Right ventricle myocardium superior (tissue), 1 donor: ENCODE measurements around the gene OR5AN1. TPM values are rescaled to one million over a fixed set of nuclear protein-coding genes. Genes with fewer than 3 reads are reported as not detected.
A peak's percentile ranks its signal among the peaks of the same experiment; 100 is the strongest.
"Not testable (repeated sequence)": the region's sequence is repeated elsewhere in the genome, so short reads cannot be mapped to it uniquely, and the experiment has no call there.

ENCODE experiments used
- ATAC-seq: fragments of 200-7000 bp; cut with Tn5 transposase; one replicate; pipeline ENCODE4 v1.9.1; 2020; ENCODE audit warnings: mild to moderate bottlenecking; ENCODE audit not compliant: poor library complexity
- DNase-seq: peaks from one replicate; pipeline ENCODE4 v3.0.0-alpha.2; 2020
- intact Hi-C: fragments of 100-400 bp; cut with DNase I; formaldehyde crosslinking; loops from one replicate; pipeline ENCODE4 v1.11.2; 2022
- long read RNA-seq: library from polyadenylated mRNA; unstranded; transcript quantifications from one replicate; pipeline ENCODE4 v2.0.0, GENCODE V29; 2021
- total RNA-seq: library from RNA; stranded (reverse); fragmentation: NEBNext Ultra II Directional; extraction: Animal tissue kit (Norgen Biotek cat#: 25700); gene quantifications from one replicate; pipeline ENCODE4 v1.2.1, GENCODE V29; 2021
- donor health status: DM: no; HTN: yes; CAD: no; lungs with severe emphysema.

Gene OR5AN1, protein sequence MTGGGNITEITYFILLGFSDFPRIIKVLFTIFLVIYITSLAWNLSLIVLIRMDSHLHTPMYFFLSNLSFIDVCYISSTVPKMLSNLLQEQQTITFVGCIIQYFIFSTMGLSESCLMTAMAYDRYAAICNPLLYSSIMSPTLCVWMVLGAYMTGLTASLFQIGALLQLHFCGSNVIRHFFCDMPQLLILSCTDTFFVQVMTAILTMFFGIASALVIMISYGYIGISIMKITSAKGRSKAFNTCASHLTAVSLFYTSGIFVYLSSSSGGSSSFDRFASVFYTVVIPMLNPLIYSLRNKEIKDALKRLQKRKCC
- total RNA-seq: not detected
- long read RNA-seq: 0 reads

DNA sequence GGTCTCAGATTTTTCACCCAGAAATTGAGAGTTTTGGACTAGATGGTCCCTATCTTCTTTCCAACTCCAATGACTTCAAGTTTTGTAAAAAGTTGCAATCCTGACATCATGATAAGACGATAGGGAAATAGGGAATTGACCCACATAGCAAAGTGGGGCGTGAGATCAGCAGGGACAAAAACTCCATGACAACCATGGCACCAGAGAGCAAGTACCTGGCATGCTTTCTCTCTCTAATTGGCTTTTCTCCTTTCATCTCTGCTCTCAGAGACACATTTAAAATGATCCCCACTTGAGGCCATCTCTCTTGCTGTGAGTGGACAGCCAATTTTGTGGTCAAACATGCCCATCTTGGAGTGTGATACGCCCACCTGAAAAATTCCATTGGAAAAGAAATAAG lies at the start of gene OR5AN1:
Gene OR5AN1, plus strand, starts transcription at position 301 of the 400 bp plus-strand sequence. CDS start 5,564 bp downstream, outside the sequence.
- no peak for DNase-seq
- intact Hi-C loops: no loop called here
- no peak for ATAC-seq

DNA sequence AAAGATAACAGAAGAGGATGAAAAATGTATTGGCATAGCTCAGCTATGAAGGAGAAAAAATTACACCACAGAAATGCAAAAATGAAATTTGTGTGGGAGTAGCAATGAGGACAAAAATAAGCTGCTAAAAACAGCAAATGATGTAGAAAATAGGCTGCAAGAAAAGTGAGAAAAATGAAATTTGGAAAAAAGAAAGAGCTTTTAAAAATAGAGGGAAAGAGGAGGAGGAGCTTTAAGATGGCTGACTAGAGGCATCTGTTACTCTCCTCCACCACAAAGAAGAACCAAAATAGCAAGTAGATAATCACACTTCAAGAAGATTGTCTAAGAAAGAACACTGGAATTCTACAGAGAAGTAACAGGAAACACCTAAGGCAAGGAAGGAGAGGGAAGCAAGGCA lies 23.7 kb upstream of the OR5AN1 start:
- intact Hi-C loops: no loop called here
- ATAC-seq (no peak), DNase-seq (no peak)

DNA sequence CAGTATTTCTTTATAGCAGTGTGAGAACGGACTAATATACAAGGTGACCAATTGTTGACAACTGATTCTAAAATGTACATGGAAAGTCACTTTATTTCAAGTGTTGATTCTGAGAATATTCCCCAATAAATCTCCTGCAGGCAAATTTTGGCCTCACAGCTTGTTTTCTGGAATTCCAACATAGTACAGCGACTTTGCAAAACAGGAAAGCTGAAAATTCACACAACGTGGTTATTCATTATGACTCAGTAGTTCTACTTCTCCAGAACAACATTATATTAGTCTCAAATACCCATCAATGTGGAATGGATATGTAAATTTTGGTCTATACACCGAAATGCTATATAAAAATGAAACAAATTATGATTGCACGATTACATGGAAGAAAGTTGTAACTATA lies 22.5 kb upstream of the OR5AN1 start:
- intact Hi-C loops: no loop called here

DNA sequence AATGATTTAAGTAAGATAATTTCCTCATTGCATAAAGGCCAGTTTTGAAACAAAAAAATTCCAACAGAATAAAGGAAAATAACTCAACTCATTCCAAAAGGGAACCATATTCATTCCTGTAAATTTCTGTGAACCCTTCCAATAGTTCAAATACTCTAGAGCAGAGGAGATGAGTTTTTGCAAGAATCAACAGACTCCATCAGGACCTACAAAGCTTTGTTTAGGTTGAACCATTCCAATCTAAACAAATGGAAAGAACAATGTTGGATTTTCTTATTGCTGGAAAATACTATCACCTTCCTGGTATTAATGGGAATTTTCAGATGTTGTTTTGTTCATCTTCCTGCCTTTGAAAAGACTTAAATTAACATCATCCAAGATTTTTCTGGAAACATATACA lies 21.8 kb upstream of the OR5AN1 start:
- no peak for DNase-seq
- intact Hi-C loops: no loop called here
- ATAC-seq: no peak

More for the DNA sequence above, 22.5 kb upstream of the OR5AN1 start:
- DNase-seq (no peak), ATAC-seq (no peak)

DNA sequence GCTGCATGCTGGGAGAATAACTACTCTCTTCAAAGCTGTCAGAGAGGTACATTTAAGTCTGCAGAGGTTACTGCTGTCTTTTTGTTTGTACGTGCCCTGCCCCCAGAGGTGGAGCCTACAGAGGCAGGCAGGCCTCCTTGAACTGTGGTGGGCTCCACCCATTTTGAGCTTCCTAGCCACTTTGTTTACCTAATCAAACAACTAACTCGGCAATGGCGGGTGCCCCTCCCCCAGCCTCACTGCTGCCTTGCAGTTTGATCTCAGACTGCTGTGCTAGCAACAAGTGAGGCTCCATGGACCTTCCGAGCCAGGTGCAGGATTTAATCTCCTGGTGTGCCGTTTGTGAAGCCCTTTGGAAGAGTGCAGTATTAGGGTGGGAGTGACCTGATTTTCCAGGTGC lies 9.0 kb upstream of the OR5AN1 start:
- intact Hi-C loops, DNase-seq: not testable (repeated sequence)

DNA sequence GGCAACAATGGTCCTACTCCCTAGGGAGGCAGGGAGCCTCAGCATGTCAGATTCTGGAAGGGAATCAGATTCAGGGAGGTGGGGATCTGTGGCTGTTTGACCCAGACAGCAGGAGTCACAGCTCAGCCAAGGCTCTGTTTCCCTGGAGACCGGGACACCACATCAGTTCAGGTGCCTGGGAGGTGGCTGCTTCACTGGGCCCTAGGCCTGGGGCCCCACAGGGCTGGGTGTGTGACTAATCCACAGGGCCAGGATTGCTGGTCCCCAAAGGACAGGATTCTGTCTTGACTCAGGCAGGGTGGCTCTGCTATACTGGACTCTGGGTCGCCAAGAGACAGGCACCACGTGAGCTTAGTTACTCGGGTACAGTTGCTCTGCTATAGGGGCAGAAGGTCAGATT lies 3.5 kb upstream of the OR5AN1 start:
- no peak for DNase-seq
- intact Hi-C loops: no loop called here
- no peak for ATAC-seq

More for the DNA sequence above, 9.0 kb upstream of the OR5AN1 start:
- ATAC-seq: not testable (repeated sequence)

DNA sequence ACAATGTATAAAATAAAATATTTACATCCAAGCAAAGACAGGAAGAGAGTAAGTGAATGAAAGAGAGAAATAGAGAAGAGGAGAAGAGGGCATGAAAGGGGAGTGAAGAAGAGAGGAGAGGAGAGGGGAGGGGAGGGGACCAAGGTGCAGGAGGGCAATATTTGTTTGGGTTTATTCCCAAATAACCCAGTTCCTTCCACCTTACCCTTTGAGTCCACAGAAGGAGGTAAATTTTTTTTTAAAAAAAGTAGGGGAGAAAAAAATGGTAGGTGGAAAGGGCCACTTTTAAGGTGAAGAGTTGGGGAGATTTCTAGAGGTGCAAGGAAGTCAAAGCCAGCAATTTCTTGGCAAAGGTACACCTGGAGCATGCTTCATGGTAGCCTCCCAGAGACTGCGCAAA lies 2.1 kb upstream of the OR5AN1 start:
- ATAC-seq: no peak
- no peak for DNase-seq
- intact Hi-C loops: no loop called here

DNA sequence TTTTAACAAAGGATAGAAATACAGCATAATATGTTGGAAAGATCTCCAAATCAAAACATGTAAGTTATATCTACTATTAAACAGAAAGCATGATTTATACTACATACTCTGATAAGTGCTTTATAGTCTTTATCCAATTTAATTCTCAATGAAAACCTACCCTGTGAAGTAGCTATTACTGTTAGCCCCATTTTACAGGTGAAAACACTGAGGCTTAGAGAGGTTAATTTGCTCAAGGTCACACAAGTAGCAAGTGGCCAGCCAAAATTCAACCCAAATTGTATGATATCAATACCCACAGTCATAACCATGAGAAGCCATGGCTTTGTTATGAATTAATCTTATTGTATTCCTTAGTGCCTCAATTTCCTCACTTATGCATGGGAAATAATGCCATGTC lies 675 bp upstream of the OR5AN1 start:
- intact Hi-C loops: no loop called here
- ATAC-seq: no peak
- DNase-seq: no peak

DNA sequence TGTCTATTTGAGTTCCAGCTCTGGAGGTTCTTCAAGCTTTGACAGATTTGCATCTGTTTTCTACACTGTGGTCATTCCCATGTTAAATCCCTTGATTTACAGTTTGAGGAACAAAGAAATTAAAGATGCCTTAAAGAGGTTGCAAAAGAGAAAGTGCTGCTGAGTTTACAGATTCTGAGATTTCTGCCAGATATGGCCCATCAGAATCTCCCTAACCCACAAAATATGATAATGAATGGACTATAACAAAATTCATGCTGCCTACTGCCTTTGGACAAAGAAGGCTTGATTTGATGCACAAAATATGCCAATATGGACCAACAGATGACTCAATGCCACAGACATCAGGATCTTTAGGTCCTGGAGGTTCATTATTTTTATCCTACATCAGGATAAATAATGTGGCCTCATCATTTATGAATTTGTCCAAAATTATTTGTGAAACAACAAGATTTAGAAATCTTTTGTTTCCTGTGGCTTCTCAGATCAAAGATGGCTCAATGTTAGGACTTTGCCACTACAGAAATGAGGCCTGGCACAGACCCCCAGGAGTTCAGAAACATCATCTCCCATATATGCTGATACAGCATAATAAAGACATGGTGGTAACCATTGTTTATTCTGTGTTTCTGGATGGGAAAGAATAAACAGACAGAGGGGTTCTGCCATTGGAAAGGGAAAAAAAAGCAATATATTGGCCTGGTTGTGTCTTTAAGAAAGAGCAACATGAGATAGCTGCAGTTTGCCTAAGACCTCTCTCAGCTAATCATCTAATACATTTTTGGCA lies 6.7 kb downstream of the OR5AN1 start:
- no peak for ATAC-seq
- intact Hi-C loops: no loop called here

DNA sequence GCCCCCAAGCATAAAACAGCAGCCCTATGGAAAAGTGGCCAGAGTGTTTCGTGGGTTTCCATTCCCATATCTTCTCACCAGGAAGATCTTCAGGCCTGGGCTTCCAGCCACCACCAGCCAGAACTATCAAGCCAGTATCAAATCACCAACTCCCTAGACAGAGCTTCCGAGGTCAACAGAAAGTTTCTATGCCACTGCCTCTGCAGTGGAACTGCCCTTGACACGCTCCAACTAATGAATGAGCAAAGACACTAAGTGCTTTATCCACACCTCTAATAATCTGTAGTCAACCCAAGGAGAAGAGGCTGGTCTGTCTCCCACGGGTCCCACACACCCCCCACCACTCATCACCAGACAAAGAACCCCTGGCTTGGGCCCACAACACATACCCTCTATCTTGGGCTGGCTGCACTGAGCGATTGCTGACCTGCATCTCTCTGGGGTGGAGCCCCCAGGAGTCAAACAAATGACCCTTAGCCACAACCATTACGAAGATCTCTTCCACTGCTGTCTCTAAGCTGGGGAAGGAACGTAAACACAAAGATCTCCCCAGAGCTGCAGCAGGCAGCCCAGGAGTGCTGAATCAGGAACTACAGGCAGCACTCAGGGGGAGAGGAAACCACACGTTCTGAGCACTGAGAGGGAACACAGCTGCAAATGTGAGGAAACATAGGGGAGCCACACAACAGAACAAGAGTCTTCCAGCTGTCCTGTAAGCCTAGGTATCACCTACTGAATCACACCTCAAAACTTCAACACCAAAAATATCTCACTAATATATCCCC lies 9.7 kb downstream of the OR5AN1 start:
- DNase-seq: no peak
- peak; percentile 58 for ATAC-seq
- intact Hi-C loops: no loop called here

More for the DNA sequence above, 6.7 kb downstream of the OR5AN1 start:
- no peak for DNase-seq

DNA sequence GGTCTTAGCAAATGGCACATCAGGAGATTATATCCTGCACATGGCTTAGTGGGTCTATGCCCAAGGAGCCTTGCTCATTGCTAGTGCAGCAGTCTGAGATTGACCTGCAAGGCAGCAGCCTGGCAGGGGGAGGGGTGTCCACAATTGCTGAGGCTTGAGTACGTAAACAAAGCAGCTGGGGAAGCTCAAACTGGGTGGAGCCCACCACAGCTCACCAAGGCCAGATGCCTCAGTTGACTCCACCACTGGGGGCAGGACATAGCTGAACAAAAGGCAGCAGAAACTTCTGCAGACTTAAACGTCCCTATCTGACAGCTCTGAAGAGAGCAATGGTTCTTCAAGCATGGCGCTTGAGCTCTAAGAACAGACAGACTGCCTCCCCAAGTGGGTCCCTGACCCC lies 13.6 kb downstream of the OR5AN1 start:
- ATAC-seq, intact Hi-C loops, DNase-seq: not testable (repeated sequence)

DNA sequence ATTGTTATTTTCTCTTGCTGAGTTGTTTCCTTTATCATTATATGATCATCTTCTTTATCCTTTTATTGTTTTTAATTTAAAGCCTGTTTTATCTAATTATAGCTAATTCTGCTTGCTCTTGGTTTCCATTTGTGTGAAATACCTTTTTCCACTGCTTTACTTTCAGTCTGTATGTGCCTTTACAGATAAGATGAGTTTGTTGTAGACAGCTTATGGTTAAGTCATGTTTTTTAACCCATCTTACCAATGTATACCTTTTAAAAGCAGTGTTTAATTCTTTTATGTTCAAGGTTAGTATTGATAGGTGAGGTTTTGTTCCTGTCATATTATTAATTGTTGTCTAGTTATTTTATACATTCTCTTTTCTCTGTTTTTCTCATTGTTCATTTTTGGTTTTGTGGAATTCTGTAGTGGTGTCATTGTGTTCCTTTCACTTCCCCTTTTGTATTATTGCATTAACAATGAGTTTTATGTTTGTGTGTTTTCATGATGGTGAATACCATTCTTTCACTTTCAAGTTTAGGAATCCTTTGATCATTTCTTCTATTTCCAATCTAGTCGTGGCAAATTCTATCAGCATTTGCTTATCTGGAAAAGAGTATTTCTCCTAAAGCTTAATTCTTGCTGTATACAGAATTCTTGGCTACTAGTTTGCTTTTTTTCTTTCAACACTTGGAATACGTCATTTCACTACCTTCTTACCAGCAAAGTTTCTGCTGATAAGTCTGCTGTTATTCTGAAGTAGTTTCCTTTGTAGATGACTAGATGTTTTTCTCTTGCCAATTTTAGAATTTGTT lies 21.8 kb downstream of the OR5AN1 start:
- DNase-seq: no peak
- intact Hi-C loops: no loop called here
- no peak for ATAC-seq

DNA sequence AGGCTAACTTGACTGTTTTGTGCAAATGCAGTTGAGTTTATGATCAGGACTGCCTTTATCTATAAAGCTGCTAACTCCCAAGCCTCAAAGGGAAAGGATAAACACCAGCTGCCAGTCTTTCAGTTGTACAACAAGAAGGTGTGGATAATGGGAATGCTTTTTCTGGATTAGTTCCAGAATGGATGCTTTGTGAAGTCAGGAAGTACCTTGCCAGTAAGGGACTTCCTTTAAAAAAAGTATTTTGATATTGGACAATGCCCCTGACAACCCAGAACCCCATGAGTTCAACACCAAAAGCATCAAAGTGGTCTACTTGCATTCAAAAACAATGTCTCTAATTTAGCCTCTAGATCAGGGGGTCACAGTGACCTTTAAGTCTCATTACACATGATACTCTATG lies 35.5 kb downstream of the OR5AN1 start:
- intact Hi-C loops: no loop called here
- DNase-seq (no peak), ATAC-seq (no peak)

DNA sequence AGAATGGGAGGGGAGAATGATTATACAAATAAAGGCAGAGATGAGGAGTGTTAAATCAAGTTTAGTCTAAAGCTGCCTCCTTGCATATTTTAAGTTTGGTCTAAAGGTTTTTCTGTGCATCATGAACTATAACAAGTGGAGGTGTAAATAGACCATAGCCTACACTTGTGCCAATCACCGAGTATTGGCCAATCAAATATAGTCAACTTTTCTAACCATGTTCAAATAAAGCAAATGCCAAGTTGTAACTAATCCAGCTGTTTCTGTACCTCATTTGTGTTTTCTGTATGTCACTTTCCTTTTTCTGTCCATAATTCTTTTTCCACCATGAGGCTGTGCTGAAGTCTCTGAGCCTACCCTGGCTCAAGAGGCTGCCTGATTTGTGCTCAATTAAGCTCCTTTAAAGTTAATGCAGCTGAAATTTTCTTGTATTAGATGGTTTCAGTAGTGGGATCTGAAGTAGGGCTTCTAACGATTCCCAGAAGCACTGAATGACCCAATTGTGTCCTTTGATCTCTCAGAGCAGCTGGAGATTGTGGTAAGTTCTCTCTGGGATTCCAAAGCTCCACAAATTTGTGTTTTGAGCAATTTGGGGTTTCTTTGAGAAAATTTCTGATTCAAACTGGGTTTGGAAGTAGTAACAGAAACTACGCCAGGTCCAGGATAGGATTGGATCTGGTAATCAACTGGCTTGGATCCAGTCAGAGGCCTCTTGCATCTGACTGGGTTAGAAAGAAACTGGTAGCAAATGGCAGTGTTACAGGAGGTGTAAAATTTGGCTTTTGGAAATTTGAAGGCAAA lies 42.0 kb downstream of the OR5AN1 start:
- intact Hi-C loops: no loop called here
- DNase-seq: no peak
- no peak for ATAC-seq

DNA sequence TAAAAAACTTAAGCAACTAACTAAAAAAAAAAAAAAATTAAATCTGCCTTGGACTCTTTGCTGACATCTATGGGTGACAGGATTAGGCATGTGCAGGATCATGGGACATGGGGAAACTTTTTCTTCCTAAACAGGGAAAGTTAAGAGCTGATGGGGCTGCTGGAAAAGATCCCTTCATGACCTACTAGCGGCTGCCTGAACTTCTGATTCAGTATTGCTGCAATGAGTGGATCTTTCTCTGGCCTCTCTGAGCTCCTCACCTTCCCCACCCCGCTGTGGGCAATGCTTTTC lies 42.5 kb downstream of the OR5AN1 start:
- intact Hi-C loops: no loop called here
- ATAC-seq (no peak), DNase-seq (no peak)

DNA sequence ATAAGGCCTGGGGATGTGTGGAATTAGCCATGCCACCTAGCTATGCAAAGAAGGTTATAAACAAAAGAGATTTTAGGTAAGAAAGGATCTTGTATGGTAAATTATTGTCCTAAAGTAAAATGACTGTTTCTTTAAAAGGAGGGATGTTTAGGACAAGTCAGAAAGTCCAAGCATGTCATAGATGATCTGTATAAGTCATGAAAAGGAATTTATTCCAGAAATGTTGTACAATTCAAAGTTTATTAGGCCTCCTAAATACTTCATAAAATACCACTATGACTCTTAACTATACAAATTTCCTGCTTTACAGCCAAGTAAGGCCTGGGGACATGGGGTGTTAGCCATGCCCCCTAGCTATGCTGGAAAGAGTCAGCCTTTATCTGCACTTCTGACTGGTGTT lies 44.9 kb downstream of the OR5AN1 start:
- intact Hi-C loops: no loop called here
- ATAC-seq (no peak), DNase-seq (no peak)

DNA sequence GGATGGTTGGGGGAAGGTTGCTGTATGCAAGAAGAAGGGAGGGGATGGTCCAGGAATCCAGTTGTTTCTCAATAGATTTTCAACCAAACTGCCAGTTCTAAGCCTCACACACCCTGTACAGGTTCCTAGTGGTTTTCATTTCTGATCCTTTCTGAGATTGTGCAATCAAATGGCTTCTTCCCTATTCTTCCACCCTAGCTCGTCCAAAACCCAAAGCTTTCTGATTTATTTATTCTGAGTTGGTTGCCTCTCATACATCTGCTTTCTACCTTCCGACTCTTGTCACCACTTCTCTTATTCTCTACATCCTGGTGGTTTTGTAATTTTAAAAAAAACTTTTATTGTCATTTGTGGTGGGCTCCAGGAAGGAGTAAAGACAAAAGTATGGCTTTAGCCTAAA lies 55.0 kb downstream of the OR5AN1 start:
- ATAC-seq (no peak), DNase-seq (no peak)
- intact Hi-C loops: no loop called here

DNA sequence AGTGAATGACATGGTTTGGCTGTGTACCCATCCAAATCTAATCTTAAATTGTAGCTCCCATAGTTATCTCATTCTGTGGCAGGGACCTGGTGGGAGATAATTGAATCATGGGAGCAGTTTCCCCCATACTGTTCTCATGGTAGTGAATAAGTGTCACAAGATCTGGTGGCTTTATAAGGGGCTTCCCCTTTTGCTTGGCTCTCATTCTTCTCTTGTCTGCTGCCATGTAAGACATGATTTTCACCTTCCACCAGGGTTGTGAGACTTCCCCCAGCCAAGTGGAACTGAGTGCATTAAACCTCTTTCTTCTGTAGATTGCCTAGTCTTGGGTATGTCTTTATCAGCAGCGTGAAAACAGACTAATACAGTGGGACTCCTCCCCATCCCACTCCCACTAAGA lies 56.4 kb downstream of the OR5AN1 start:
- intact Hi-C loops: no loop called here
- no peak for DNase-seq
- ATAC-seq: no peak
